ENCODE measurements around the gene SH2D4B.

The SH2D4B gene

DNA sequence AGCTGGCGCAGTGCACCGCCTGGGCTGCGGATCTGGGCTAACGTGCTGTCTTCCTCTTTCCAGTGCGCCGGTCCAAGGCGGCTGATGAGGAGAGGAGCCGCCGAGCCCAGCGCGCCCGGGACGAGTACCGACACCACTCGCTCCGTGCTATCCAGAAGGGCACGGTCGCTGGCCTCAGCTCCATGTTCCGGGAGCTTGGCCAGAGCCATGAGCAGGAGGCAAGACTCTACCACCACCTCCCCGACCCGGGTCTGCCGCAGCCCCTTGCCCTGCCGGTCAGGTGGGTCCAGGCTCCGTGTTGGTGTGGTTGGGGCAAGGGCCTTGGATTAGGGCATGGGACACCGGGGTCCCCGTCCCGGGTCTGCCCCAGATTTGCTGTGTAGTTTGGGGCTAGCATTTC, 65.8 kb downstream of the SH2D4B start:
- Histone ChIP-seq H3K9me3 (ENCODE audit: severe bottlenecking) (no peaks in the 10 kb centered on the region), H3K27me3 (ENCODE audit: insufficient read depth, poor library complexity, severe bottlenecking) (no peaks in the 10 kb centered on the region), H3K27ac (ENCODE audit: poor library complexity, severe bottlenecking) (no peak overlapping the region), H3K4me3 (ENCODE audit: severe bottlenecking) (no peak overlapping the region), H3K36me3 (ENCODE audit: low read depth) (no peaks in the 10 kb centered on the region), H3K4me1 (ENCODE audit: insufficient read depth, poor library complexity, severe bottlenecking) (no peaks in the 10 kb centered on the region)
- no peak for DNase-seq (ENCODE audit: low spot score)
- no peak for ATAC-seq (ENCODE audit: low read depth)
- TF ChIP-seq, protein P1, sequence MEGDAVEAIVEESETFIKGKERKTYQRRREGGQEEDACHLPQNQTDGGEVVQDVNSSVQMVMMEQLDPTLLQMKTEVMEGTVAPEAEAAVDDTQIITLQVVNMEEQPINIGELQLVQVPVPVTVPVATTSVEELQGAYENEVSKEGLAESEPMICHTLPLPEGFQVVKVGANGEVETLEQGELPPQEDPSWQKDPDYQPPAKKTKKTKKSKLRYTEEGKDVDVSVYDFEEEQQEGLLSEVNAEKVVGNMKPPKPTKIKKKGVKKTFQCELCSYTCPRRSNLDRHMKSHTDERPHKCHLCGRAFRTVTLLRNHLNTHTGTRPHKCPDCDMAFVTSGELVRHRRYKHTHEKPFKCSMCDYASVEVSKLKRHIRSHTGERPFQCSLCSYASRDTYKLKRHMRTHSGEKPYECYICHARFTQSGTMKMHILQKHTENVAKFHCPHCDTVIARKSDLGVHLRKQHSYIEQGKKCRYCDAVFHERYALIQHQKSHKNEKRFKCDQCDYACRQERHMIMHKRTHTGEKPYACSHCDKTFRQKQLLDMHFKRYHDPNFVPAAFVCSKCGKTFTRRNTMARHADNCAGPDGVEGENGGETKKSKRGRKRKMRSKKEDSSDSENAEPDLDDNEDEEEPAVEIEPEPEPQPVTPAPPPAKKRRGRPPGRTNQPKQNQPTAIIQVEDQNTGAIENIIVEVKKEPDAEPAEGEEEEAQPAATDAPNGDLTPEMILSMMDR (IDR thresholded peaks at IDR 0.05; ENCODE audit: poor library complexity, severe bottlenecking), result no peak

DNA sequence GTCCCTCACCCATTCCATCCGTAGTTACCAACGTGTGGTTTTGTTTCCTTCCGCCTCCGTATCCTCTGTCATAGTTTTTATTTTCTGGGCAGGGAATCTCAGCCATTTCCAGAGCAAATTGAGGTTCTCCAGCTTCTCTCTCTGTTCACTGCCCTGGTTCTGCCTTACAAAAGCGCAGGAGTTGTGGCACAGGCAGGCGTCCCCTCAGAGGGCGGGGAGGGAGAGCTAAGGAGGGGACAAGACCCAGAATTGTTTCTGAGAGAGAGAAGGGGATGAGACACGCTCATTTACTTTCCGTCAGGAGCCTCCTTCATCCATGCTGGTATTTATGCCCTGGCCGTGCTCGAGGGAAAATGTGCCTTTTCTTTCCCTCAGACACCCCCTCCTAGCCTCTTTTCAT, 71.0 kb downstream of the SH2D4B start:
- H3K36me3 ChIP-seq (ENCODE audit: low read depth), result no peaks in the 10 kb centered on the region
- DNase-seq (ENCODE audit: low spot score), result no peak
- H3K27me3 ChIP-seq (ENCODE audit: insufficient read depth, poor library complexity, severe bottlenecking), result no peaks in the 10 kb centered on the region
- no peaks in the 10 kb centered on the region for H3K9me3 ChIP-seq (ENCODE audit: severe bottlenecking)
- H3K27ac ChIP-seq (ENCODE audit: poor library complexity, severe bottlenecking), result no peak overlapping the region
- H3K4me1 ChIP-seq (ENCODE audit: insufficient read depth, poor library complexity, severe bottlenecking), result no peaks in the 10 kb centered on the region
- H3K4me3 ChIP-seq (ENCODE audit: severe bottlenecking), result no peak overlapping the region
- no peak for ATAC-seq (ENCODE audit: low read depth)
- TF ChIP-seq, protein P1 (IDR thresholded peaks at IDR 0.05; ENCODE audit: poor library complexity, severe bottlenecking), result no peak

DNA sequence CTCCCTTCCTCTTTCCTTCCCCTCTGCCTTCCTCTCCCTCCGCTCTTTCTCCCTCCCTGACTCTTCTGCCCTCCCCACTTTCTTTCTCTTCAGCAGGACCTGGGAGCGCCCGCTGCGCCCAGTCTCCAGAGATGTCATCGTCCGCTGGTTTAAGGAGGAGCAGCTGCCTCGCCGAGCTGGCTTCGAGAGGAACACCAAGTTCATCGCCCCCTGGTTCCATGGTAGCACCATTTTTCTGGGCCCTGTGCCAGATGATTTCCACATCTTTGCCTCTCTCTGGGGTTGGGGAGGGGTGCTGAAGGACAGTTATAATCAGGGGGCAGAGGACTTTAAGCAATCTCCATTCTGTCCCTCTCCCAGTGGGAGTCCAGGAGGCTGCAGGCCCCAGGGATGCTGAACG, 71.6 kb downstream of the SH2D4B start:
- DNase-seq (ENCODE audit: low spot score), result no peak
- Histone ChIP-seq H3K4me3 (ENCODE audit: severe bottlenecking) (no peak overlapping the region), H3K4me1 (ENCODE audit: insufficient read depth, poor library complexity, severe bottlenecking) (no peaks in the 10 kb centered on the region), H3K36me3 (ENCODE audit: low read depth) (no peaks in the 10 kb centered on the region), H3K27ac (ENCODE audit: poor library complexity, severe bottlenecking) (no peak overlapping the region), H3K27me3 (ENCODE audit: insufficient read depth, poor library complexity, severe bottlenecking) (no peaks in the 10 kb centered on the region), H3K9me3 (ENCODE audit: severe bottlenecking) (no peaks in the 10 kb centered on the region)
- TF ChIP-seq, protein P1 (IDR thresholded peaks at IDR 0.05; ENCODE audit: poor library complexity, severe bottlenecking), result no peak
- ATAC-seq (ENCODE audit: low read depth), result no peak

DNA sequence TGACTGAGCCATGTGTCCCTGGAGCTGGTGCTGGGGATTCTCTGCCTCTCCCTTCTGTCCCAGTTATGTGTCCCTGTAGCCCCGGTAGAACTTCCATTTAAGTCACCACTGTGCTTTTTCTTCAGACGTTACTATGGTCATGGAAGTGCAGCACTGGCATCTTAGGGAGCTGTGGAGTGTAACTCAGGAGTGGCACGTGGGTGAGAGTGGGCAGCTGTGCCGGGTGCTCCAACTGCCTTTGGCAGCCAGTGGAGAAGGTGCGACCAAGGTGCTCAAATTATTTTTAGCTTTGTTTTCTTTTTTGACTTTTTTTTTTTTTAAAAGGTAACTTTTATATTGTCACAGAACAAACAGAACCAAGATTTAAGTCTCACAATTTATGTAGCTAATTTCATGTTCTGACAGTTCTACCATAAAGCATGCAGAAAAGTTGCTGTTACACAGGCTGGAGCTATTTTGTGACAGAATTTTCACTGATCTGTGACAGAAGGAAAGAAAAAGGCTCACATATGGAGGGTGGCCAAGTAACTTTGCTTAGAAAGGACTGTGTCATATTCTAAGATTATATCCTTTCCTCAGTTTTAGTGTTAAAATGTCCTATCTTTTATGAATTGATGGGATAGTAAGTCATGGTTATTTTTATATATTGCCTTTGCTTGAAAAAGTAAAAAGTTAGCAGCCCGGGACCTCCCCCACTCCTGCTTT, 73.9 kb downstream of the SH2D4B start:
- Histone ChIP-seq H3K9me3 (ENCODE audit: severe bottlenecking) (no peaks in the 10 kb centered on the region), H3K36me3 (ENCODE audit: low read depth) (no peaks in the 10 kb centered on the region), H3K4me1 (ENCODE audit: insufficient read depth, poor library complexity, severe bottlenecking) (no peaks in the 10 kb centered on the region), H3K27me3 (ENCODE audit: insufficient read depth, poor library complexity, severe bottlenecking) (no peaks in the 10 kb centered on the region), H3K27ac (ENCODE audit: poor library complexity, severe bottlenecking) (no peak overlapping the region), H3K4me3 (ENCODE audit: severe bottlenecking) (no peak overlapping the region)
- TF ChIP-seq, protein P1 (IDR thresholded peaks at IDR 0.05; ENCODE audit: poor library complexity, severe bottlenecking), result no peak
- DNase-seq (ENCODE audit: low spot score), result no peak
- ATAC-seq (ENCODE audit: low read depth), result no peak

DNA sequence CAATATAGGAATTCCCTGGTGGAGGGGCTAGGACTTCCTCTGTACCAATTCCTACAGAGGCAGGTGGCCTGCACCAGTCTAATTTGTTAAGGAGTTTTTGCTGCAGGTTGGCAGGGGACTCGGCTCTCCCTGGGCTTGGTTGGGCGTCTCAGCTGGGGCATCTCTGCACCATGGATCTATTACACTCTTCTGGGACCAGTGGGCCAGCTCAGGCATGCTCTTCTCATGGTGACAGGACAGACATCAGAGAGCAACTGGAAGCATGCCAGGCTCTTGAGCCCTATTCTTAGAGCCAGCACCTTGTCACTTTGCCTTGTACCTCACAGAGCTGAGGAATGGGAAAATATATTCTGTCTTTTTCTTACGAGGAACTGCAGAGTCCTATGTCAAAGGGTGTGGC, 74.6 kb downstream of the SH2D4B start:
- Histone ChIP-seq H3K9me3 (ENCODE audit: severe bottlenecking) (no peaks in the 10 kb centered on the region), H3K36me3 (ENCODE audit: low read depth) (no peaks in the 10 kb centered on the region)
- ATAC-seq (ENCODE audit: low read depth), result 0 out of 3 replicates have a peak, but pooled peaks have one; percentile 17

More for the DNA sequence above, 74.6 kb downstream of the SH2D4B start:
- Histone ChIP-seq H3K4me1 (ENCODE audit: insufficient read depth, poor library complexity, severe bottlenecking) (no peaks in the 10 kb centered on the region), H3K27ac (ENCODE audit: poor library complexity, severe bottlenecking) (no peak overlapping the region), H3K27me3 (ENCODE audit: insufficient read depth, poor library complexity, severe bottlenecking) (no peaks in the 10 kb centered on the region), H3K4me3 (ENCODE audit: severe bottlenecking) (no peak overlapping the region)
- no peak for DNase-seq (ENCODE audit: low spot score)
- TF ChIP-seq, protein P1 (IDR thresholded peaks at IDR 0.05; ENCODE audit: poor library complexity, severe bottlenecking), result no peak

Data from RWPE2 (cell line).